Measurements from ENCODE around the gene MARCHF4.

The MARCHF4 gene

DNA sequence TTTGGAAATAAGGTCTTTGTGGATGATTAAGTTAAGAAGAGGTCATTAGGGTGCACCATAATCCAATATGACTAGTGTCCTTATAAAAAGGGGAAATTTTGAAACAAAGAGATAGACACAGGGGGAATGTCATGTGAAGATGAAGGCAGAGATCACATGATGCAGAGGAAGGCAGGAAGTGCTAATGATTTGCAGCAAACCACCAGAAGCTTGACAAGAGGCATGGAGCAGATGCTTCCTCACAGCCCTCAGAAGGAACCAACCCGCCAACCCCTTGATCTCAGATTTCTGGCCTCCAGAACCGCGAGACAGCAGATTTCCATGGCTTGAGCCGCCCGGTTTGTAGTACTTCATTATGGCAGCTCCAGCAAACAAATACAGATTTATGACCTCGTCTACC is 22.6 kb upstream of the MARCHF4 start:
- ChIA-PET CTCF (interaction anchor here (0.5 kb wide), 1 partner anchor 9 kb away, joined by 3 read pairs; no protein-coding TSS in a partner anchor), POLR2A (no interaction called here)
- Histone ChIP-seq H3K4me3 (ENCODE audit: low read depth, low read length) (no peak overlapping the region), H3K4me1 (ENCODE audit: control insufficient read depth, insufficient read depth, low read length) (no peaks in the 10 kb centered on the region), H3K9me3 (ENCODE audit: control insufficient read depth, insufficient read depth, low read depth, low read length) (no peaks in the 10 kb centered on the region), H3K36me3 (ENCODE audit: control insufficient read depth in 2 of 2, insufficient read depth in 1 of 2, low read length in 2 of 2) (no peaks in the 10 kb centered on the region), H3K27ac (ENCODE audit: extremely low read depth, low read depth, low read length) (no peak overlapping the region)
- TF ChIP-seq ZNF660 (tag by site-specific recombination; IDR thresholded peaks at IDR 0.05) (no peak), ZNF621 (tag by site-specific recombination; IDR thresholded peaks at IDR 0.05) (no peak), BCL11B (tag by site-specific recombination; IDR thresholded peaks at IDR 0.05; ENCODE audit: low read depth) (no peak)
- TF ChIP-seq, protein P1, sequence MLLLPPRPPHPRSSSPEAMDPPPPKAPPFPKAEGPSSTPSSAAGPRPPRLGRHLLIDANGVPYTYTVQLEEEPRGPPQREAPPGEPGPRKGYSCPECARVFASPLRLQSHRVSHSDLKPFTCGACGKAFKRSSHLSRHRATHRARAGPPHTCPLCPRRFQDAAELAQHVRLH (tag by site-specific recombination; IDR thresholded peaks at IDR 0.05): no peak

DNA sequence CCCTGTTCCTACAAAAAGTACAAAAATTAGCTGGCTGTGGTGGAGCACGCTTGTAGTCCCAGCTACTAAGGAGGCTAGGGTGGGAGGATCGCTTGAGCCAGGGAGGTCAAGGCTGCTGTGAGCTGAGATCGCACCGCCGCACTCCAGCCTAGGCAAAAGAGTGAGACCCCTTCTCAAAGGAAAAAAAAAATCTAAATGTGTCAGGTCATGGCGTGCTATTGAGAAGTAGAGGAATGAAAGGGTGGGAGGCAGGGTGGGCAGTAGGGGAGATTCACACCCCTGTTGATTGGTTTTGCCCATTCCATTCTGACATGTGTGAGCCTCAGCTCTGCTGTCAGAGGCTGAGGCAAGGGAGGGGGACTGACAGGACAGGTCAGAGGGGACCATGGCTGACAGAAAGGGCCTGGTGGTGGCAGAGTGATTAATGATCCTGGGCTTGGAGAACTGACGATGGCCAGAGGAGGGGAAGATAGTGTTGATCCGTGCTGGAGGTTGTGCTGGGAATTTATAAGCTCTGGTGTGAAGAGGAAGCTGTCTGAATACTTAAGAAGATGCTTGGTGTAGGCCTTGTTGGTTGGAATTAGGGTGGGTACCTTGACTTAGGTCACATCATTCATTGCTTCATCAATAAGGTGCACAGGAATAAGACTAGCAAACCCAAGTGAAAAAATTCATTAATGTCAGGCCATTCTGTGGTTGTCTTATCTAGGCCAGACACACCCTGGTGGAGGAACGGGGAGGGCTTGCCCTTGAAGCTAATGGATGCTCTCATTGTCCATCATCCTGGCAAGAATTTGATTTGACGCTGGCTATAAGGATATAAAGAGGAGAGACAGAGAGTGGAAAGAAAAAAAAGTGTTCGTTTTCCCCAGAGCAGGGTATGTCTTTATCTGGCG is 20.9 kb upstream of the MARCHF4 start:
- Histone ChIP-seq H3K9me3 (ENCODE audit: control insufficient read depth, insufficient read depth, low read depth, low read length) (no peaks in the 10 kb centered on the region), H3K4me1 (ENCODE audit: control insufficient read depth, insufficient read depth, low read length) (no peaks in the 10 kb centered on the region), H3K36me3 (ENCODE audit: control insufficient read depth in 2 of 2, insufficient read depth in 1 of 2, low read length in 2 of 2) (no peaks in the 10 kb centered on the region), H3K4me3 (ENCODE audit: low read depth, low read length) (no peak overlapping the region), H3K27ac (ENCODE audit: extremely low read depth, low read depth, low read length) (no peak overlapping the region)
- CTCF ChIA-PET: interaction anchor here (1.7 kb wide), 1 partner anchor 11 kb away, joined by 9 read pairs; no protein-coding TSS in a partner anchor
- TF ChIP-seq, protein P2, sequence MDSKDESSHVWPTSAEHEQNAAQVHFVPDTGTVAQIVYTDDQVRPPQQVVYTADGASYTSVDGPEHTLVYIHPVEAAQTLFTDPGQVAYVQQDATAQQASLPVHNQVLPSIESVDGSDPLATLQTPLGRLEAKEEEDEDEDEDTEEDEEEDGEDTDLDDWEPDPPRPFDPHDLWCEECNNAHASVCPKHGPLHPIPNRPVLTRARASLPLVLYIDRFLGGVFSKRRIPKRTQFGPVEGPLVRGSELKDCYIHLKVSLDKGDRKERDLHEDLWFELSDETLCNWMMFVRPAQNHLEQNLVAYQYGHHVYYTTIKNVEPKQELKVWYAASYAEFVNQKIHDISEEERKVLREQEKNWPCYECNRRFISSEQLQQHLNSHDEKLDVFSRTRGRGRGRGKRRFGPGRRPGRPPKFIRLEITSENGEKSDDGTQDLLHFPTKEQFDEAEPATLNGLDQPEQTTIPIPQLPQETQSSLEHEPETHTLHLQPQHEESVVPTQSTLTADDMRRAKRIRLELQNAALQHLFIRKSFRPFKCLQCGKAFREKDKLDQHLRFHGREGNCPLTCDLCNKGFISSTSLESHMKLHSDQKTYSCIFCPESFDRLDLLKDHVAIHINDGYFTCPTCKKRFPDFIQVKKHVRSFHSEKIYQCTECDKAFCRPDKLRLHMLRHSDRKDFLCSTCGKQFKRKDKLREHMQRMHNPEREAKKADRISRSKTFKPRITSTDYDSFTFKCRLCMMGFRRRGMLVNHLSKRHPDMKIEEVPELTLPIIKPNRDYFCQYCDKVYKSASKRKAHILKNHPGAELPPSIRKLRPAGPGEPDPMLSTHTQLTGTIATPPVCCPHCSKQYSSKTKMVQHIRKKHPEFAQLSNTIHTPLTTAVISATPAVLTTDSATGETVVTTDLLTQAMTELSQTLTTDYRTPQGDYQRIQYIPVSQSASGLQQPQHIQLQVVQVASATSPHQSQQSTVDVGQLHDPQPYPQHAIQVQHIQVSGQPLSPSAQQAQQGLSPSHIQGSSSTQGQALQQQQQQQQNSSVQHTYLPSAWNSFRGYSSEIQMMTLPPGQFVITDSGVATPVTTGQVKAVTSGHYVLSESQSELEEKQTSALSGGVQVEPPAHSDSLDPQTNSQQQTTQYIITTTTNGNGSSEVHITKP (tag by site-specific recombination; IDR thresholded peaks at IDR 0.05): peak; percentile 58
- no peak for TF ChIP-seq ZBTB20 (tag by site-specific recombination; IDR thresholded peaks at IDR 0.05)
- POLR2A ChIA-PET: no interaction called here

DNA sequence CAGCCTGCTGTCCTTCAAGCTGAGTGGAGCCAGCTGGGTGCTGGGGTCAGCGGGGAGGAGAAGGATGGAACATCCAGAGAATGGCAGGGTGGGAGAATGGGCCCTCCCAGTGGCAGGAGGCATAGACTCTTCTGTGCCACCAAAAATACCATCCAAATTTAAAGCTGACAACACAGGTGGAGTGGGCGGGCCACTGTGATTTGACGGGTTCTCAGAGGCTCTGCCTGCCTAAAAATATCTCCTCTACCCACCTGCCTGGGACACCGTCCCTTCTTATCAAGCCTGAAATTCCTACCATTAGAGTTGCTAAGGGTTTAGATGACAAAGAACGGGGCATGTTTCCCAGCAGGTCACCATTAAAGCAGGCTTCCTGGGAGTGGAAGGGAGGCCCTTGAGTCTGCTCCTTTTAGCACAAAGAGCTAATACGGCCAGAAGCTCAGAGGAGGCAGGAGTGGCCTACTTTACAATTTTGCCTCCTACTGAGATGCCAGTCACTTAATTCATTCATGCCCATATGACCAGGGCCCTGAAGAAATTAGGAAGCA is 19.8 kb upstream of the MARCHF4 start:
- Histone ChIP-seq H3K27ac (ENCODE audit: extremely low read depth, low read depth, low read length) (no peak overlapping the region), H3K4me1 (ENCODE audit: control insufficient read depth, insufficient read depth, low read length) (no peaks in the 10 kb centered on the region), H3K36me3 (ENCODE audit: control insufficient read depth in 2 of 2, insufficient read depth in 1 of 2, low read length in 2 of 2) (no peaks in the 10 kb centered on the region), H3K9me3 (ENCODE audit: control insufficient read depth, insufficient read depth, low read depth, low read length) (no peaks in the 10 kb centered on the region), H3K4me3 (ENCODE audit: low read depth, low read length) (no peak overlapping the region)
- ChIA-PET CTCF (interaction anchor here (1.7 kb wide), 1 partner anchor 12 kb away, joined by 9 read pairs; no protein-coding TSS in a partner anchor), POLR2A (interaction anchor here (0.6 kb wide), 1 partner anchor 16 kb away, joined by 3 read pairs; no protein-coding TSS in a partner anchor)
- TF ChIP-seq ZNF624 (tag by site-specific recombination; IDR thresholded peaks at IDR 0.05) (no peak), ZNF510 (tag by site-specific recombination; IDR thresholded peaks at IDR 0.05; ENCODE audit: insufficient replicate concordance) (no peak), ZIC2 (tag by site-specific recombination; IDR thresholded peaks at IDR 0.05) (0 out of 2 replicates have a peak, but pooled peaks have one; percentile 10)

DNA sequence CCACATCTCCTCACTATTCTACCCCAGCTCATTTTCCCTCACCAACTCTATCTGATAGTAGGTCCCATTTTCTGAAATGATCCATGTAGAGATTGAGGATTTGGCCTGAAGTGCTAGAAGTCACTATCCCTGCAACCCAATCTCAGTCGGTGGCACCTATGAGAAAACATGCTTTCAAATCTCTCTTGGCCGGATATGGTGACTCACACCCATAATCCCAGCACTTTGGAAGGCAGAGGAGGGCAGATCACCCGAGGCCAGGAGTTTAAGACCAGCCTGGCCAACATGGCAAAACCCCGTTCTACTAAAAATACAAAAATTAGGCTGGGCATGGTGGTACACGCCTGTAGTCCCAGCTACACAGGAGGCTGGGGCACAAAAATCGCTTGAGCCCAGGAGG is 19.1 kb upstream of the MARCHF4 start:
- Histone ChIP-seq H3K9me3 (ENCODE audit: control insufficient read depth, insufficient read depth, low read depth, low read length) (no peaks in the 10 kb centered on the region), H3K27ac (ENCODE audit: extremely low read depth, low read depth, low read length) (no peak overlapping the region), H3K36me3 (ENCODE audit: control insufficient read depth in 2 of 2, insufficient read depth in 1 of 2, low read length in 2 of 2) (no peaks in the 10 kb centered on the region), H3K4me1 (ENCODE audit: control insufficient read depth, insufficient read depth, low read length) (no peaks in the 10 kb centered on the region), H3K4me3 (ENCODE audit: low read depth, low read length) (no peak overlapping the region)
- TF ChIP-seq ZXDB (tag by site-specific recombination; IDR thresholded peaks at IDR 0.05): no peak
- TF ChIP-seq, protein P3, sequence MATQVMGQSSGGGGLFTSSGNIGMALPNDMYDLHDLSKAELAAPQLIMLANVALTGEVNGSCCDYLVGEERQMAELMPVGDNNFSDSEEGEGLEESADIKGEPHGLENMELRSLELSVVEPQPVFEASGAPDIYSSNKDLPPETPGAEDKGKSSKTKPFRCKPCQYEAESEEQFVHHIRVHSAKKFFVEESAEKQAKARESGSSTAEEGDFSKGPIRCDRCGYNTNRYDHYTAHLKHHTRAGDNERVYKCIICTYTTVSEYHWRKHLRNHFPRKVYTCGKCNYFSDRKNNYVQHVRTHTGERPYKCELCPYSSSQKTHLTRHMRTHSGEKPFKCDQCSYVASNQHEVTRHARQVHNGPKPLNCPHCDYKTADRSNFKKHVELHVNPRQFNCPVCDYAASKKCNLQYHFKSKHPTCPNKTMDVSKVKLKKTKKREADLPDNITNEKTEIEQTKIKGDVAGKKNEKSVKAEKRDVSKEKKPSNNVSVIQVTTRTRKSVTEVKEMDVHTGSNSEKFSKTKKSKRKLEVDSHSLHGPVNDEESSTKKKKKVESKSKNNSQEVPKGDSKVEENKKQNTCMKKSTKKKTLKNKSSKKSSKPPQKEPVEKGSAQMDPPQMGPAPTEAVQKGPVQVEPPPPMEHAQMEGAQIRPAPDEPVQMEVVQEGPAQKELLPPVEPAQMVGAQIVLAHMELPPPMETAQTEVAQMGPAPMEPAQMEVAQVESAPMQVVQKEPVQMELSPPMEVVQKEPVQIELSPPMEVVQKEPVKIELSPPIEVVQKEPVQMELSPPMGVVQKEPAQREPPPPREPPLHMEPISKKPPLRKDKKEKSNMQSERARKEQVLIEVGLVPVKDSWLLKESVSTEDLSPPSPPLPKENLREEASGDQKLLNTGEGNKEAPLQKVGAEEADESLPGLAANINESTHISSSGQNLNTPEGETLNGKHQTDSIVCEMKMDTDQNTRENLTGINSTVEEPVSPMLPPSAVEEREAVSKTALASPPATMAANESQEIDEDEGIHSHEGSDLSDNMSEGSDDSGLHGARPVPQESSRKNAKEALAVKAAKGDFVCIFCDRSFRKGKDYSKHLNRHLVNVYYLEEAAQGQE (tag by site-specific recombination; IDR thresholded peaks at IDR 0.05): no peak
- ChIA-PET POLR2A (no interaction called here), CTCF (no interaction called here)
